Transverse colon (tissue), 4 donors: ENCODE results near the gene TFDP2.

Experiments used
- POLR2A ChIP-seq: fragments of 450-650 bp; IDR thresholded peaks from one replicate; pipeline ENCODE4 v1.6.1; 2016; ENCODE audit warnings: antibody characterized with exemption, mild to moderate bottlenecking, moderate library complexity
- POLR2AphosphoS5 ChIP-seq, 3 donors: sonication (generic); formaldehyde crosslinking; IDR thresholded peaks; one replicate each; pipeline ENCODE4 v1.6.1; 2016; ENCODE audit warnings: antibody characterized with exemption in 3 of 3
- TF ChIP-seq, protein P1 (sequence below), 5 experiments: fragments of 200-600 bp in 3 of 5; fragments of 450-650 bp in 2 of 5; sonication (generic) in 3 of 5; IDR thresholded peaks; 1 replicate in 2 of 5; 2 replicates in 3 of 5; pipeline ENCODE4 v1.5.1; 2016 to 2017; ENCODE audit warnings: antibody characterized with exemption in 5 of 5, inconsistent platforms in 3 of 5, mild to moderate bottlenecking in 2 of 5, moderate library complexity in 1 of 5

GRCh38 chr3:142040941-142041491, 108.3 kb downstream of the TFDP2 start:
- no peak for TF ChIP-seq POLR2A
- TF ChIP-seq, protein P1, sequence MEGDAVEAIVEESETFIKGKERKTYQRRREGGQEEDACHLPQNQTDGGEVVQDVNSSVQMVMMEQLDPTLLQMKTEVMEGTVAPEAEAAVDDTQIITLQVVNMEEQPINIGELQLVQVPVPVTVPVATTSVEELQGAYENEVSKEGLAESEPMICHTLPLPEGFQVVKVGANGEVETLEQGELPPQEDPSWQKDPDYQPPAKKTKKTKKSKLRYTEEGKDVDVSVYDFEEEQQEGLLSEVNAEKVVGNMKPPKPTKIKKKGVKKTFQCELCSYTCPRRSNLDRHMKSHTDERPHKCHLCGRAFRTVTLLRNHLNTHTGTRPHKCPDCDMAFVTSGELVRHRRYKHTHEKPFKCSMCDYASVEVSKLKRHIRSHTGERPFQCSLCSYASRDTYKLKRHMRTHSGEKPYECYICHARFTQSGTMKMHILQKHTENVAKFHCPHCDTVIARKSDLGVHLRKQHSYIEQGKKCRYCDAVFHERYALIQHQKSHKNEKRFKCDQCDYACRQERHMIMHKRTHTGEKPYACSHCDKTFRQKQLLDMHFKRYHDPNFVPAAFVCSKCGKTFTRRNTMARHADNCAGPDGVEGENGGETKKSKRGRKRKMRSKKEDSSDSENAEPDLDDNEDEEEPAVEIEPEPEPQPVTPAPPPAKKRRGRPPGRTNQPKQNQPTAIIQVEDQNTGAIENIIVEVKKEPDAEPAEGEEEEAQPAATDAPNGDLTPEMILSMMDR (IDR thresholded peaks at IDR 0.05): no peak
- no peak for TF ChIP-seq POLR2AphosphoS5 (IDR thresholded peaks at IDR 0.05)
